GM12878 (cell line): ENCODE measurements around the gene STT3B. TPM values are rescaled to one million over a fixed set of nuclear protein-coding genes. Genes with fewer than 3 reads are reported as not detected.
A peak's percentile ranks its signal among the peaks of the same experiment; 100 is the strongest.

Experiments used
- BHLHE40 ChIP-seq, 2 experiments: fragments of 450-650 bp in 1 of 2; IDR thresholded peaks; 2 replicates each; pipeline ENCODE4 v1.6.1; 2011 to 2017; ENCODE audit warnings: low read depth in 2 of 2, borderline replicate concordance in 1 of 2, improper control_type of control experiment in 1 of 2, low read length in 1 of 2, mild to moderate bottlenecking in 1 of 2
- BRCA1 ChIP-seq: IDR thresholded peaks from 2 replicates; pipeline ENCODE4 v1.6.1; 2011; ENCODE audit warnings: low read depth, low read length, improper control_type of control experiment
- CBFB ChIP-seq: IDR thresholded peaks from 2 replicates; pipeline ENCODE4 v1.6.1; 2016; ENCODE audit warnings: antibody characterized with exemption, low read depth
- CEBPB ChIP-seq, 2 experiments: fragments of 150-350 bp in 1 of 2; IDR thresholded peaks; 2 replicates each; pipeline ENCODE4 v1.6.1; 2012 to 2014; ENCODE audit warnings: low read depth in 2 of 2, low read length in 2 of 2, borderline replicate concordance in 1 of 2, inconsistent platforms in 1 of 2
- EED ChIP-seq: sonication (generic); IDR thresholded peaks from 2 replicates; pipeline ENCODE4 v1.6.1; 2016; ENCODE audit warnings: antibody characterized with exemption, low read depth
- GABPA ChIP-seq: IDR thresholded peaks from 2 replicates; pipeline ENCODE4 v1.6.1; 2014; ENCODE audit warnings: antibody characterized with exemption, low read depth, mild to moderate bottlenecking, inconsistent platforms
- HCFC1 ChIP-seq: fragments of 150-350 bp; IDR thresholded peaks from 2 replicates; pipeline ENCODE4 v1.6.1; 2014; ENCODE audit warnings: low read length
- NFIC ChIP-seq: IDR thresholded peaks from 2 replicates; pipeline ENCODE4 v1.6.1; 2012; ENCODE audit warnings: low read depth, mild to moderate bottlenecking, inconsistent platforms, low read length, moderate library complexity
- NR2C2 ChIP-seq: IDR thresholded peaks from 2 replicates; pipeline ENCODE4 v1.6.1; 2011; ENCODE audit warnings: borderline replicate concordance, low read depth; ENCODE audit not compliant: control insufficient read depth, insufficient read length
- PAX5 ChIP-seq: IDR thresholded peaks from 2 replicates; pipeline ENCODE4 v1.6.1; 2011; ENCODE audit warnings: low read depth, low read length, borderline replicate concordance
- RELA ChIP-seq: fragments of 450-650 bp; IDR thresholded peaks from 2 replicates; pipeline ENCODE4 v1.8.0; 2014; ENCODE audit warnings: borderline replicate concordance; ENCODE audit not compliant: partially characterized antibody
- SMAD1 ChIP-seq: fragments of 450-650 bp; IDR thresholded peaks from 2 replicates; pipeline ENCODE4 v1.6.1; 2018; ENCODE audit warnings: mild to moderate bottlenecking, low read depth; ENCODE audit not compliant: partially characterized antibody
- STAT1 ChIP-seq: fragments of 450-650 bp; conservative IDR thresholded peaks from 2 replicates; pipeline ENCODE4 v1.6.1; 2014; ENCODE audit warnings: antibody characterized with exemption, mild to moderate bottlenecking
- TCF12 ChIP-seq: IDR thresholded peaks from 2 replicates; pipeline ENCODE4 v1.6.1; 2011; ENCODE audit warnings: low read depth, mild to moderate bottlenecking, low read length
- ZNF24 ChIP-seq: fragments of 450-650 bp; IDR thresholded peaks from 2 replicates; pipeline ENCODE4 v1.6.1; 2017; ENCODE audit warnings: antibody characterized with exemption, mild to moderate bottlenecking
- polyA plus RNA-seq, 11 experiments: library from polyadenylated mRNA; depleted of rRNA in 4 of 11; unstranded in 6 of 11; stranded (reverse) in 5 of 11; fragments of >200 nt; fragmentation: Nextera tagmentation in 4 of 11; fragmentation: Illumina TruSeq in 1 of 11; extraction: Ambion mirVana in 4 of 11; extraction: Trizol in 1 of 11; gene quantifications; 1 replicate in 1 of 11; 2 replicates in 10 of 11; pipeline versions ENCODE4 v1.2.1 to v1.2.3, GENCODE V29; 2011 to 2016; ENCODE audit warnings: inconsistent platforms in 2 of 11, missing spikeins in 2 of 11, low read depth in 1 of 11
- total RNA-seq, 4 experiments: library from RNA; depleted of rRNA in 3 of 4; stranded (reverse); fragments of >200 nt in 3 of 4; fragmentation: Illumina TruSeq in 1 of 4; extraction: Trizol in 1 of 4; gene quantifications; 2 replicates each; pipeline versions ENCODE4 v1.2.1 to v1.2.3, GENCODE V29; 2013 to 2021
- TF ChIP-seq, protein P1 (sequence below): fragments of 450-650 bp; IDR thresholded peaks from 2 replicates; pipeline ENCODE4 v1.6.1; 2016; ENCODE audit warnings: mild to moderate bottlenecking
- TF ChIP-seq, protein P2 (sequence below): IDR thresholded peaks from 2 replicates; pipeline ENCODE4 v1.6.1; 2012; ENCODE audit warnings: low read depth, low read length, improper control_type of control experiment
- TF ChIP-seq, protein P3 (sequence below): fragments of 450-650 bp; IDR thresholded peaks from 2 replicates; pipeline ENCODE4 v1.6.1; 2017; ENCODE audit warnings: mild to moderate bottlenecking
- TF ChIP-seq, protein P4 (sequence below): fragments of 150-350 bp; IDR thresholded peaks from 2 replicates; pipeline ENCODE4 v1.6.1; 2016; ENCODE audit warnings: low read depth, low read length
- TF ChIP-seq, protein P5 (sequence below): fragments of 450-650 bp; formaldehyde crosslinking; IDR thresholded peaks from 2 replicates; pipeline ENCODE4 v1.4.0; 2020; ENCODE audit warnings: mild to moderate bottlenecking, moderate library complexity

Gene STT3B
- total and polyA plus RNA-seq, 10 of the 15 experiments (the other 5 are each of a cell fraction or from before 2014, with no cell fraction given): 19.9 to 208 (median 79.6) TPM

DNA sequence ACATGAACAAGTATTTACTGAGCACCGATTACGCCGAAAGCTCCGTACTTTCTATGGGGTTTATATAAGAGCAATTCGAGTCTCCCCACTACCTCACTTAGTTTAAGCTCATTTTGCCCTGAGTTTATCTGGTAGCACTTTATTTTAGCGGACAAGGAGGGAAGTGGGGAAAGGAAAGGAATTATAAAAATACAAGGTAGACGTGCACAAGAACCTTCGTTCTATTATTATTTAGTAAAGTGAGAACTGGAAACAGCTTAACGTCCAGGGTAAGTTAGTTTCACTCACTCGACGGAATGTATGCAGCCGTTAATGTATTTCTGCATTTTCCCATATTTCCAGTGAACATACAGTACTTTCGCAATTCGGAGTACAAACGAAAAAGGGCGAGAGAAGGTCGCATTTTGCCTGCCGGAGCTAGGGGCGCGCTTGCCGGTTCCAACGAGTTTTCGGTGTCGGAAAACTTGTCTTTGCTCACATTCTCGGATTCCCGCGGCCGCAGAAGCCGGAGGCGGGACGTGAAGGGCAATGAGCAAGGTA, 1.2 kb upstream of the STT3B start (continued):
- TF ChIP-seq BRCA1: no peak
- no peak for TF ChIP-seq BHLHE40 (IDR thresholded peaks at IDR 0.05; ENCODE audit: borderline replicate concordance in 1 of 2, low read depth in 2 of 2, low read length in 1 of 2)
- peak; percentile 65 for TF ChIP-seq EED
- TF ChIP-seq CEBPB (IDR thresholded peaks at IDR 0.05; ENCODE audit: borderline replicate concordance in 1 of 2, low read depth in 2 of 2, low read length in 2 of 2): no peak
- TF ChIP-seq, protein P1, sequence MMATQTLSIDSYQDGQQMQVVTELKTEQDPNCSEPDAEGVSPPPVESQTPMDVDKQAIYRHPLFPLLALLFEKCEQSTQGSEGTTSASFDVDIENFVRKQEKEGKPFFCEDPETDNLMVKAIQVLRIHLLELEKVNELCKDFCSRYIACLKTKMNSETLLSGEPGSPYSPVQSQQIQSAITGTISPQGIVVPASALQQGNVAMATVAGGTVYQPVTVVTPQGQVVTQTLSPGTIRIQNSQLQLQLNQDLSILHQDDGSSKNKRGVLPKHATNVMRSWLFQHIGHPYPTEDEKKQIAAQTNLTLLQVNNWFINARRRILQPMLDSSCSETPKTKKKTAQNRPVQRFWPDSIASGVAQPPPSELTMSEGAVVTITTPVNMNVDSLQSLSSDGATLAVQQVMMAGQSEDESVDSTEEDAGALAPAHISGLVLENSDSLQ: no peak
- no peak for TF ChIP-seq TCF12
- TF ChIP-seq PAX5: no peak
- TF ChIP-seq GABPA: no peak
- TF ChIP-seq NR2C2: no peak
- TF ChIP-seq, protein P2, sequence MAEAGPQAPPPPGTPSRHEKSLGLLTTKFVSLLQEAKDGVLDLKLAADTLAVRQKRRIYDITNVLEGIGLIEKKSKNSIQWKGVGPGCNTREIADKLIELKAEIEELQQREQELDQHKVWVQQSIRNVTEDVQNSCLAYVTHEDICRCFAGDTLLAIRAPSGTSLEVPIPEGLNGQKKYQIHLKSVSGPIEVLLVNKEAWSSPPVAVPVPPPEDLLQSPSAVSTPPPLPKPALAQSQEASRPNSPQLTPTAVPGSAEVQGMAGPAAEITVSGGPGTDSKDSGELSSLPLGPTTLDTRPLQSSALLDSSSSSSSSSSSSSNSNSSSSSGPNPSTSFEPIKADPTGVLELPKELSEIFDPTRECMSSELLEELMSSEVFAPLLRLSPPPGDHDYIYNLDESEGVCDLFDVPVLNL: no peak; the same call in 1 of the 2 replicates
- TF ChIP-seq, protein P3, sequence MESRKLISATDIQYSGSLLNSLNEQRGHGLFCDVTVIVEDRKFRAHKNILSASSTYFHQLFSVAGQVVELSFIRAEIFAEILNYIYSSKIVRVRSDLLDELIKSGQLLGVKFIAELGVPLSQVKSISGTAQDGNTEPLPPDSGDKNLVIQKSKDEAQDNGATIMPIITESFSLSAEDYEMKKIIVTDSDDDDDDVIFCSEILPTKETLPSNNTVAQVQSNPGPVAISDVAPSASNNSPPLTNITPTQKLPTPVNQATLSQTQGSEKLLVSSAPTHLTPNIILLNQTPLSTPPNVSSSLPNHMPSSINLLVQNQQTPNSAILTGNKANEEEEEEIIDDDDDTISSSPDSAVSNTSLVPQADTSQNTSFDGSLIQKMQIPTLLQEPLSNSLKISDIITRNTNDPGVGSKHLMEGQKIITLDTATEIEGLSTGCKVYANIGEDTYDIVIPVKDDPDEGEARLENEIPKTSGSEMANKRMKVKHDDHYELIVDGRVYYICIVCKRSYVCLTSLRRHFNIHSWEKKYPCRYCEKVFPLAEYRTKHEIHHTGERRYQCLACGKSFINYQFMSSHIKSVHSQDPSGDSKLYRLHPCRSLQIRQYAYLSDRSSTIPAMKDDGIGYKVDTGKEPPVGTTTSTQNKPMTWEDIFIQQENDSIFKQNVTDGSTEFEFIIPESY: no peak
- no peak for TF ChIP-seq RELA
- TF ChIP-seq NFIC: no peak
- no peak for TF ChIP-seq CBFB
- TF ChIP-seq, protein P4, sequence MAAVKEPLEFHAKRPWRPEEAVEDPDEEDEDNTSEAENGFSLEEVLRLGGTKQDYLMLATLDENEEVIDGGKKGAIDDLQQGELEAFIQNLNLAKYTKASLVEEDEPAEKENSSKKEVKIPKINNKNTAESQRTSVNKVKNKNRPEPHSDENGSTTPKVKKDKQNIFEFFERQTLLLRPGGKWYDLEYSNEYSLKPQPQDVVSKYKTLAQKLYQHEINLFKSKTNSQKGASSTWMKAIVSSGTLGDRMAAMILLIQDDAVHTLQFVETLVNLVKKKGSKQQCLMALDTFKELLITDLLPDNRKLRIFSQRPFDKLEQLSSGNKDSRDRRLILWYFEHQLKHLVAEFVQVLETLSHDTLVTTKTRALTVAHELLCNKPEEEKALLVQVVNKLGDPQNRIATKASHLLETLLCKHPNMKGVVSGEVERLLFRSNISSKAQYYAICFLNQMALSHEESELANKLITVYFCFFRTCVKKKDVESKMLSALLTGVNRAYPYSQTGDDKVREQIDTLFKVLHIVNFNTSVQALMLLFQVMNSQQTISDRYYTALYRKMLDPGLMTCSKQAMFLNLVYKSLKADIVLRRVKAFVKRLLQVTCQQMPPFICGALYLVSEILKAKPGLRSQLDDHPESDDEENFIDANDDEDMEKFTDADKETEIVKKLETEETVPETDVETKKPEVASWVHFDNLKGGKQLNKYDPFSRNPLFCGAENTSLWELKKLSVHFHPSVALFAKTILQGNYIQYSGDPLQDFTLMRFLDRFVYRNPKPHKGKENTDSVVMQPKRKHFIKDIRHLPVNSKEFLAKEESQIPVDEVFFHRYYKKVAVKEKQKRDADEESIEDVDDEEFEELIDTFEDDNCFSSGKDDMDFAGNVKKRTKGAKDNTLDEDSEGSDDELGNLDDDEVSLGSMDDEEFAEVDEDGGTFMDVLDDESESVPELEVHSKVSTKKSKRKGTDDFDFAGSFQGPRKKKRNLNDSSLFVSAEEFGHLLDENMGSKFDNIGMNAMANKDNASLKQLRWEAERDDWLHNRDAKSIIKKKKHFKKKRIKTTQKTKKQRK: no peak
- no peak for TF ChIP-seq ZNF24
- TF ChIP-seq SMAD1: no peak
- no peak; the same call in 1 of the 2 replicates for TF ChIP-seq HCFC1
- no peak for TF ChIP-seq STAT1
- TF ChIP-seq, protein P5, sequence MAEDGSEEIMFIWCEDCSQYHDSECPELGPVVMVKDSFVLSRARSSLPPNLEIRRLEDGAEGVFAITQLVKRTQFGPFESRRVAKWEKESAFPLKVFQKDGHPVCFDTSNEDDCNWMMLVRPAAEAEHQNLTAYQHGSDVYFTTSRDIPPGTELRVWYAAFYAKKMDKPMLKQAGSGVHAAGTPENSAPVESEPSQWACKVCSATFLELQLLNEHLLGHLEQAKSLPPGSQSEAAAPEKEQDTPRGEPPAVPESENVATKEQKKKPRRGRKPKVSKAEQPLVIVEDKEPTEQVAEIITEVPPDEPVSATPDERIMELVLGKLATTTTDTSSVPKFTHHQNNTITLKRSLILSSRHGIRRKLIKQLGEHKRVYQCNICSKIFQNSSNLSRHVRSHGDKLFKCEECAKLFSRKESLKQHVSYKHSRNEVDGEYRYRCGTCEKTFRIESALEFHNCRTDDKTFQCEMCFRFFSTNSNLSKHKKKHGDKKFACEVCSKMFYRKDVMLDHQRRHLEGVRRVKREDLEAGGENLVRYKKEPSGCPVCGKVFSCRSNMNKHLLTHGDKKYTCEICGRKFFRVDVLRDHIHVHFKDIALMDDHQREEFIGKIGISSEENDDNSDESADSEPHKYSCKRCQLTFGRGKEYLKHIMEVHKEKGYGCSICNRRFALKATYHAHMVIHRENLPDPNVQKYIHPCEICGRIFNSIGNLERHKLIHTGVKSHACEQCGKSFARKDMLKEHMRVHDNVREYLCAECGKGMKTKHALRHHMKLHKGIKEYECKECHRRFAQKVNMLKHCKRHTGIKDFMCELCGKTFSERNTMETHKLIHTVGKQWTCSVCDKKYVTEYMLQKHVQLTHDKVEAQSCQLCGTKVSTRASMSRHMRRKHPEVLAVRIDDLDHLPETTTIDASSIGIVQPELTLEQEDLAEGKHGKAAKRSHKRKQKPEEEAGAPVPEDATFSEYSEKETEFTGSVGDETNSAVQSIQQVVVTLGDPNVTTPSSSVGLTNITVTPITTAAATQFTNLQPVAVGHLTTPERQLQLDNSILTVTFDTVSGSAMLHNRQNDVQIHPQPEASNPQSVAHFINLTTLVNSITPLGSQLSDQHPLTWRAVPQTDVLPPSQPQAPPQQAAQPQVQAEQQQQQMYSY (CRISPR knock-in tag): no peak
